HEK293T (cell line): ENCODE results near the gene NNT.

Experiments
- CTCF ChIA-PET: fragments of 350-600 bp; formaldehyde crosslinking; extraction: SDS; loops from one replicate; lab custom pipeline; 2021; ENCODE audit warnings: antibody characterized with exemption, inconsistent platforms; lab: Yijun Ruan, JAX
- POLR2A ChIA-PET: fragments of 350-600 bp; formaldehyde crosslinking; extraction: SDS; loops from one replicate; lab custom pipeline; 2020; ENCODE audit warnings: antibody characterized with exemption, inconsistent platforms; lab: Yijun Ruan, JAX
- DNase-seq: peaks from one replicate; pipeline ENCODE4 v3.0.0; 2012; ENCODE audit warnings: mixed read lengths; ENCODE audit errors: extremely low spot score
- ARNT ChIP-seq: fragments of 450-650 bp; IDR thresholded peaks from 2 replicates; pipeline ENCODE4 v1.6.1; 2017; ENCODE audit warnings: mild to moderate bottlenecking
- BHLHE40 ChIP-seq: fragments of 450-650 bp; IDR thresholded peaks from 2 replicates; pipeline ENCODE4 v1.6.1; 2016; ENCODE audit warnings: mild to moderate bottlenecking, moderate library complexity, borderline replicate concordance
- CTBP1 ChIP-seq: fragments of 450-650 bp; IDR thresholded peaks from 2 replicates; pipeline ENCODE4 v1.6.1; 2016; ENCODE audit warnings: borderline replicate concordance
- ELF4 ChIP-seq: fragments of 450-650 bp; IDR thresholded peaks from 2 replicates; pipeline ENCODE4 v1.6.1; 2017; ENCODE audit warnings: antibody characterized with exemption
- FOXA1 ChIP-seq: fragments of 450-650 bp; IDR thresholded peaks from 2 replicates; pipeline ENCODE4 v1.6.1; 2016; ENCODE audit warnings: mild to moderate bottlenecking
- FOXK2 ChIP-seq: fragments of 450-650 bp; IDR thresholded peaks from 2 replicates; pipeline ENCODE4 v1.6.1; 2016; ENCODE audit warnings: mild to moderate bottlenecking
- FOXM1 ChIP-seq: fragments of 450-650 bp; IDR thresholded peaks from 2 replicates; pipeline ENCODE4 v1.6.1; 2017; ENCODE audit warnings: mild to moderate bottlenecking, borderline replicate concordance
- HDGF ChIP-seq: fragments of 450-650 bp; IDR thresholded peaks from 2 replicates; pipeline ENCODE4 v1.6.1; 2017; ENCODE audit warnings: antibody characterized with exemption, borderline replicate concordance
- L3MBTL2 ChIP-seq: fragments of 450-650 bp; conservative IDR thresholded peaks from 2 replicates; pipeline ENCODE4 v1.6.1; 2016; ENCODE audit warnings: mild to moderate bottlenecking
- LEF1 ChIP-seq: fragments of 450-650 bp; IDR thresholded peaks from 2 replicates; pipeline ENCODE4 v1.6.1; 2017; ENCODE audit warnings: mild to moderate bottlenecking, borderline replicate concordance
- NFRKB ChIP-seq: fragments of 450-650 bp; IDR thresholded peaks from 2 replicates; pipeline ENCODE4 v1.6.1; 2016; ENCODE audit warnings: mild to moderate bottlenecking, moderate library complexity
- SP1 ChIP-seq: fragments of 450-650 bp; IDR thresholded peaks from 2 replicates; pipeline ENCODE4 v1.6.1; 2017
- SUZ12 ChIP-seq: fragments of 450-650 bp; IDR thresholded peaks from 2 replicates; pipeline ENCODE4 v1.6.1; 2016; ENCODE audit warnings: mild to moderate bottlenecking
- TARDBP ChIP-seq: fragments of 450-650 bp; IDR thresholded peaks from 2 replicates; pipeline ENCODE4 v1.6.1; 2016
- ZNF384 ChIP-seq: fragments of 450-650 bp; IDR thresholded peaks from 2 replicates; pipeline ENCODE4 v1.6.1; 2016
- TF ChIP-seq, protein P1 (sequence below): fragments of 450-650 bp; IDR thresholded peaks from 2 replicates; pipeline ENCODE4 v1.6.1; 2016

NNT gene

DNA sequence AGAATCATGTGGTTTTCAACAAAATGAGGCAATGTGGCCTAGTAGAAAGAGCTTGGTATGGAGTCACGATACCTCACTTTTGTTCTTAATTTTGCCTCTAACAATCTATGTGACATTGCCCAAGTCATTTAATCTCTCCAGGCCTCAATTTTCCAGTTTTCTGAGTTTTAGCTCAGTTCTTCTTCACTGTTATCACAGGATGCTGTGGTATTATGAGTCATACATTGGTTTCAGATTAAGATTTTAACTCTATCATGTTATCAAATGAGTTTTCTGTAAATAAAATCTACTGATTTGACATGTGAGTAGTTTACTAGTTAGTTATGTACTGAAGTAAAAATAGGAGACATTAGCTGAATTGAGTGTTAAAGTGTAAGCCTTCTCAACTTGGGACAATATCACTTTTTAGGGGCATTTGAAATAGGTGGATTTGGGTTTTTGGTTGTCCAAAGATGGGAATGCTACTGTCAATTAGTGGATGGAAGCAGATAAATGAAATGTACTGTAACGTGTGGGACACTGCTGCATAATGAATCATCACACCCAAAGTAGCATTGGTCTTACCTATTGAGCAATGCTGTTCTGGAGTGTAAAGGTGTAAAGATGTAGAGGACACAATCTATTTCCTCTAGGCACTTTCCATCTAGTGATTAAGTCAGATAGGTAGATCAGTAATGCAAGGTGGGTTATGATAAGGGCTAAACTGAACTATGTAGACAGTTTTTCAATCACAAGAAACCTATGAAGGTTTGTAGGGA is 73.3 kb downstream of the NNT start:
- ChIA-PET CTCF (no interaction called here), POLR2A (no interaction called here)
- TF ChIP-seq FOXK2 (no peak), SUZ12 (no peak), LEF1 (no peak)
- TF ChIP-seq, protein P1, sequence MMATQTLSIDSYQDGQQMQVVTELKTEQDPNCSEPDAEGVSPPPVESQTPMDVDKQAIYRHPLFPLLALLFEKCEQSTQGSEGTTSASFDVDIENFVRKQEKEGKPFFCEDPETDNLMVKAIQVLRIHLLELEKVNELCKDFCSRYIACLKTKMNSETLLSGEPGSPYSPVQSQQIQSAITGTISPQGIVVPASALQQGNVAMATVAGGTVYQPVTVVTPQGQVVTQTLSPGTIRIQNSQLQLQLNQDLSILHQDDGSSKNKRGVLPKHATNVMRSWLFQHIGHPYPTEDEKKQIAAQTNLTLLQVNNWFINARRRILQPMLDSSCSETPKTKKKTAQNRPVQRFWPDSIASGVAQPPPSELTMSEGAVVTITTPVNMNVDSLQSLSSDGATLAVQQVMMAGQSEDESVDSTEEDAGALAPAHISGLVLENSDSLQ, result no peak
- no peak for DNase-seq

DNA sequence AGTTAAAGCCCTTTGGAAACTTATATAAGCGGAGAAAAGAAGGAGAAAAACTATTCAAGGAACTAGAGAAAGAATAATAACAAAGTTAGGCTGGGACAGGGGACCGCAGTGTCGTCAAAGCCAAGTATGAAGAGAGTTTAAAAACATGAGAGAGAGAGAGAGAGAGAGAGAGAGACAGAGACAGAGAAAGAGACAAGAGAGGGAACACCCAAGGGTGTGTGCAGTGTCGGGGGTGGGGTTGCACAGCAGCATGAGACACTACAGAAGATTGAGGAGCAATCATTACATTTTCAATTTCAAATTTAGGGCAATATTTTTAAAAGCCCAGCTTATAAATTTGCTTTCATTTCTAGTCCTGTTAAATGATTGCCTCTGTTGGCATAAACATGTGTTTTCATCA is 74.3 kb downstream of the NNT start:
- TF ChIP-seq BHLHE40, result no peak
- DNase-seq, result no peak
- CTCF ChIA-PET, result no interaction called here
- POLR2A ChIA-PET, result no interaction called here

DNA sequence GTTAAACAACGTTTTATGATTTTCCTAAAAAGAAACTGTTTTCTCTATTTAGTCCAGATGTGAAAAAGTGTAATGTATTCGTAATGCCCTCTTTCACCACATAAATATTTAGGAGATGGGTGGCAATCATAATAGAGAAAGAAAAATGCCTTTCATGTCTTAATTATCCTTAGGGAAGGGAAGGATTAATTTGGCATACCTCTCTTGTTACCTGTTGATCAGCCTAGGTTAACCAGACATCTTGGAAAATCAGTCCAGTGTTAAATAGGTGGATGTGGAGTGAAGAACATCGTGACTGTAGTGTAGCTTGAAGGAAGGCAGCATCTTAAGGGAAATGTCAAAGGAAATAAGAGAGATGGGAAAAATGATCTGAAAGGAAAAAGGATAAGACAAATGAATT is 76.2 kb downstream of the NNT start:
- DNase-seq, result no peak
- TF ChIP-seq FOXM1 (no peak), LEF1 (no peak), HDGF (no peak), ELF4 (no peak)
- ChIA-PET POLR2A (no interaction called here), CTCF (no interaction called here)

DNA sequence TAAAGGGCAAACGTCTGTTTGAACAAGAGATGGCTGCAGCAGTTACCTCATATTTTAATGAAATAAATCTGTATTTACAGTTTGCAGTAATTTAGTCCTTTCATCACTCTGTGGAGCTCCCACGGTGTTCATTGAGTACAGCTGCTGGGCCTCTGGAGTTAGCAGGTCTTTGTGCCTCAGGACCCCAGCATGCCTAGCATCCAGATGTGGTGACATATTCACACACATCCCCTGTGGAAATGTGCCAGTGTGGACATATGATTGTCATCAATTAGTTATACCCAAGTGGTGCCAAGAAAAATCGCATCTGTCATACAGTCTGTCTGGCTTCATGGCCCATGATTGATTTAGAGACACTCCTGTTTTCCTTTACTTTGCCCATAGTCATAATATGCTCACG is 77.3 kb downstream of the NNT start:
- DNase-seq, result no peak
- ChIA-PET POLR2A (no interaction called here), CTCF (no interaction called here)
- TF ChIP-seq FOXA1 (no peak), FOXM1 (no peak), FOXK2 (no peak), HDGF (no peak), CTBP1 (no peak), L3MBTL2 (no peak)

DNA sequence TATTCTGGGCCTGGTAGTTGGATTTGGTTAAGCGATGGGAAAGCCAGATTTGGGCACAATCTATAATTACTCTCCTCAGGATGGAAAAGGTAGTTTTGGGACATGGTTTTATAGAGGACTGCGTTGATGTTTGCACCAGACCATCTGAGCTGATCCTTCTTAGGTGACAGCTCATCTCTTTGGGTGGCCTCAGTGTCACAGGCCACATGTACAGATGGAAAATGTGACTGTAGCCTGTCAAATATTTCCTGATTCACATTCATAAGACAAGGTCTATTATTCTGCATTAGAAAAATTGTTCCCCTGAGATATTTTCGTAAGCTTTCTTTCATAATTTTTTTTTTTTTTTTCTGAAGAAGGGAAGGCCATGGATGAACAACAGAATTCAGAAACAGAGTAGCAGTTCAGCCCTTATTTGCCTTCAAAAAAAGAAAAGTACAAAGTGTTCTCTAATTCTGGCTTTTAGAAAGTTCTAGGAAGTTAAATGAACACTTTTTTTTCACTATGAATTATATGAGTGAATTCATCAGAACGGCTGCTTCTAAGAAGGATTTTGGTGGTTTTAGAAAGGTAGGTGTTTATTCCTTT is 81.0 kb downstream of the NNT start:
- POLR2A ChIA-PET, result no interaction called here
- CTCF ChIA-PET, result interaction anchor here (0.7 kb wide), 1 partner anchor 53 kb away, joined by 3 read pairs; no protein-coding TSS in a partner anchor
- TF ChIP-seq NFRKB (no peak), FOXA1 (no peak), HDGF (no peak), LEF1 (no peak), SUZ12 (no peak), TARDBP (no peak), ARNT (no peak), ELF4 (no peak), FOXM1 (no peak), SP1 (no peak), FOXK2 (no peak), ZNF384 (no peak), CTBP1 (no peak)
- TF ChIP-seq, protein P1, result no peak
- no peak for DNase-seq

DNA sequence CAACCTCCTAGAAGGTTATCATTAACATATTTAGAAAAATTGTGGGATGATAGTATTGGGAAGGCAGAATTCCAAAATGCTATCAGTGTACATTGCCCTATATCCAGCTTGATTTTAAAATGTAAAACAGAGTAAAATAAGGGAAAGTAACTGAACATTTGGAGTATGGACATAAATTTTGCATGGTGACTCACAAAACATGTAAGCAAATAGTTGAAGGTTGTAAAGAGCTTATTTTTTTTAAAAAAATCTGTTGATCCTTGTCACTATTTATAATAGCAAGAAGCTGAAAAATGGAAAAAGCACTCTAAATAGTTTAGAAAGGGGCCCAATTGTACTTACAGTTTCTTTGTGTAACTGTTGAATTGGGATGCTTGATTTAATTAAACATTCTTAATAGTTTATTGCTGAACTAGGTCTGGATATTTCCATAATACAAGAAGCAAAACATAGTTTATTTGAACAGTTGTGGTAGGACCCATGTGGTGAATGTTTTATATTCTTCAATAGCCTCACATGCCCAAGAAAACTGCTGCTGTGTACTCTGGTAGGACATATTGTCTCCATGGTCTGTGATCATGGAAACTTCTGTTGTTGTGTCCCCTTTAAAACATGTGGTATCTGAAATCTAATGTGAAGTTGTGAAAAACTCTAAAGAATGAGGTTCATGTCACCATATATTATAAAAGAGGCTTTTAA is 82.4 kb downstream of the NNT start:
- POLR2A ChIA-PET, result no interaction called here
- CTCF ChIA-PET, result no interaction called here
- no peak for TF ChIP-seq L3MBTL2
- no peak for TF ChIP-seq ZNF384
- no peak for TF ChIP-seq BHLHE40
- no peak for TF ChIP-seq FOXA1
- TF ChIP-seq HDGF, result no peak
- no peak for TF ChIP-seq SP1
- TF ChIP-seq, protein P1, result no peak
- no peak for TF ChIP-seq FOXM1
- TF ChIP-seq SUZ12, result no peak
- TF ChIP-seq CTBP1, result no peak
- no peak for TF ChIP-seq NFRKB
- TF ChIP-seq ARNT, result no peak
- TF ChIP-seq ELF4, result no peak
- TF ChIP-seq LEF1, result no peak
- DNase-seq, result no peak

DNA sequence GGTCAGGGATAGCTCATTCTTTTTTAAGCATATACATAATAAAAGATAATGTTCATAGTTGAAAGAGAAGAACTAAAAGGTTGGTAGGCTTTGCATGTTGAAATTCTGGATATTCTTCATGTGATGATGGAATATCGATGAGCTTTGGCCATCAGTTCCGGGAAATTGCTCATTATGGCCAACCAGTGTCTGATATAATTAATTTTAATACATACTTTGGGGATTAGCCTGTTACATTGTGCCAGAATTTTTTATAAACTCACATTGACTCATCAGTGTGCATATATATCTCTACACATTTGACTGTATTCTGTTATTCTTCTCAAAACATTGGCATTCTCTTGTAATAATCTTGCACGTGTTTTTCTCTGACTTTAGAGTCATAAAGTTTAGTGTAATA is 84.3 kb downstream of the NNT start:
- DNase-seq, result no peak
- CTCF ChIA-PET, result no interaction called here
- POLR2A ChIA-PET, result no interaction called here
- TF ChIP-seq FOXM1 (no peak), TARDBP (no peak), HDGF (no peak), ZNF384 (no peak), NFRKB (no peak), SP1 (no peak), ARNT (no peak), FOXK2 (no peak), LEF1 (no peak), FOXA1 (no peak), SUZ12 (no peak)
- TF ChIP-seq, protein P1, result no peak
